ENCODE measurements around the gene CASZ1.

Gene CASZ1

DNA sequence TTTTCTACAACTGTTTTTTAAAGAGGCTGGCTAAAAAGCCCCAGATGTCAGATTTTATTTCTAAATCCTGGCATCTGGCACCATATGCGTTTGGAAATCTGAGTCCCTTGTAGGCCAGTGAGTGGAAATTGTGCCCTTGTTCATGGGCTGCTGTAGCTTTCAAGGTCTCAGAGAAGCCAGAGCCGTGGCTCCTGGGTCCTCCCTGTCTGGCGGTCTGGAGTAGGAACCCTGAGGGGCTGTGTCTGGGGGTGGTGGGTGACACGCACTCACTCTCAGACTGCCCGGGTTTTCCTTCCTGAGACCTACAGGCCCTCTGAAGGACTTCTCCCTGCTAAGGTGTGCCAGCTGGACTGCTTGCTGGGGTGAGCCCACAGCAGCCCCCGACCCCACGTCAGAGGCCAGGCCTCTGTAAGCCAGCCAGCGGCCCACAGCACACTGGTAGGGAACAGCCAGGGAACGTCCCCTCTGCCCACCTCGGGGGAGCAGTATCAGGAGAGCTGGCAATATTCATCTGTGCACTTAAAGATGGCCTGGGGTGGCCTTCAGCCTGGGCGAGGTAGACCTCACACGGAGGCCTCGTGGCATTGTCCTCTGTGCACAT lies 170.2 kb downstream of the CASZ1 start:
- no peaks in the 10 kb centered on the region for H3K36me3 ChIP-seq (ENCODE audit: insufficient read depth)
- TF ChIP-seq, protein P1, sequence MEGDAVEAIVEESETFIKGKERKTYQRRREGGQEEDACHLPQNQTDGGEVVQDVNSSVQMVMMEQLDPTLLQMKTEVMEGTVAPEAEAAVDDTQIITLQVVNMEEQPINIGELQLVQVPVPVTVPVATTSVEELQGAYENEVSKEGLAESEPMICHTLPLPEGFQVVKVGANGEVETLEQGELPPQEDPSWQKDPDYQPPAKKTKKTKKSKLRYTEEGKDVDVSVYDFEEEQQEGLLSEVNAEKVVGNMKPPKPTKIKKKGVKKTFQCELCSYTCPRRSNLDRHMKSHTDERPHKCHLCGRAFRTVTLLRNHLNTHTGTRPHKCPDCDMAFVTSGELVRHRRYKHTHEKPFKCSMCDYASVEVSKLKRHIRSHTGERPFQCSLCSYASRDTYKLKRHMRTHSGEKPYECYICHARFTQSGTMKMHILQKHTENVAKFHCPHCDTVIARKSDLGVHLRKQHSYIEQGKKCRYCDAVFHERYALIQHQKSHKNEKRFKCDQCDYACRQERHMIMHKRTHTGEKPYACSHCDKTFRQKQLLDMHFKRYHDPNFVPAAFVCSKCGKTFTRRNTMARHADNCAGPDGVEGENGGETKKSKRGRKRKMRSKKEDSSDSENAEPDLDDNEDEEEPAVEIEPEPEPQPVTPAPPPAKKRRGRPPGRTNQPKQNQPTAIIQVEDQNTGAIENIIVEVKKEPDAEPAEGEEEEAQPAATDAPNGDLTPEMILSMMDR (conservative IDR thresholded peaks at IDR 0.05; ENCODE audit: low read depth, low read length): no peak

DNA sequence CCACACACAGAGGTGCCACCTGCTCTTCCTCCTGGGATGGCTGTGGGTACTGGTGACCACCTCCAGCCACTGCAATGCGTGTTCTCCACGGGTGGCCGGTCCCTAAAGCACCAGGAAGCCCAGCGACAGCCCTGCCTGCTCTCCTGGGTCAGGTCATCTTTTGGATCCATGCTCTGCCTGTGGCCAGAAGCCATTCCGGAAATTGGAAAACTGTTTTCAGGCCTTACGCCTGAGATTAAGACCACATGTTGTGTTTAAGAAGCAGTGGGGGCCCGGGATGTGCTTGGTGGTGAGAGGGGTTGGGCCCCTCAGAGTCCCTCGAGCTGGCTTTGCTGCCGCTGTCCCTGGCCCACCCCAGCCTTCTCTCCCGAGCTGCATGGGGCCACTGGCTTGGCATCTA lies 170.9 kb downstream of the CASZ1 start:
- H4K20me1 ChIP-seq (ENCODE audit: insufficient read depth): no peaks in the 10 kb centered on the region
- no peaks in the 10 kb centered on the region for H3K4me1 ChIP-seq (ENCODE audit: low read depth, poor library complexity, severe bottlenecking)
- H2AFZ ChIP-seq (ENCODE audit: low read depth): no peak overlapping the region
- TF ChIP-seq, protein P1 (conservative IDR thresholded peaks at IDR 0.05; ENCODE audit: low read depth, low read length): no peak
- no peak overlapping the region for H3K4me3 ChIP-seq (IDR thresholded peaks at IDR 0.05; ENCODE audit: insufficient read depth, low read depth, low read length)
- no peaks in the 10 kb centered on the region for H3K27me3 ChIP-seq (ENCODE audit: insufficient read depth, low read depth)
- H3K4me2 ChIP-seq: no peak overlapping the region
- no peaks in the 10 kb centered on the region for H3K36me3 ChIP-seq (ENCODE audit: insufficient read depth)
- H3K79me2 ChIP-seq (ENCODE audit: insufficient read depth, low read depth): no peaks in the 10 kb centered on the region
- no peak overlapping the region for H3K9ac ChIP-seq
- no peak overlapping the region for H3K27ac ChIP-seq

More for the DNA sequence above, 170.2 kb downstream of the CASZ1 start:
- Histone ChIP-seq H3K9ac (no peak overlapping the region), H3K4me1 (ENCODE audit: low read depth, poor library complexity, severe bottlenecking) (no peaks in the 10 kb centered on the region), H4K20me1 (ENCODE audit: insufficient read depth) (no peaks in the 10 kb centered on the region), H3K27me3 (ENCODE audit: insufficient read depth, low read depth) (no peaks in the 10 kb centered on the region), H3K4me2 (no peak overlapping the region), H3K27ac (no peak overlapping the region), H2AFZ (ENCODE audit: low read depth) (no peak overlapping the region), H3K4me3 (IDR thresholded peaks at IDR 0.05; ENCODE audit: insufficient read depth, low read depth, low read length) (no peak overlapping the region), H3K79me2 (ENCODE audit: insufficient read depth, low read depth) (no peaks in the 10 kb centered on the region)

DNA sequence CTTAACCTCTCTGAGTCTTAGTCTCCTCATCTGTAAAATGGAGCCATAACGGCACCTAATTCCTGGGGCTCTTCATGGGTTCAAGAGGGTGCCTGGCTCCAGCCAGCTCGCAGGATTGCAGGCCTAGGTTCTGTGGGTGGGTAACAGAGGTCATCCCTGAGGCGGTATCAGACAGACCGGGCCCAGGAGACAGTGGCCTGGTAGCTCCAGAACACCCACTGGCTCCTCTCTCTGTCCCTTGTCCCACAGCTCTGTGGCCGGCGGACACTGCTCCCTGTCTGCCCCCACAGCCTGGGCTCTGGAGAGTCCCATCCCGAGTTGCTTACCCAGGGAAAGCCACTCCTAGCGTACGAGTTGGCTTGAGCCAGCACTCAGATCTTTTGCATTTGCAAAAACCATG lies 171.4 kb downstream of the CASZ1 start:
- no peak overlapping the region for H2AFZ ChIP-seq (ENCODE audit: low read depth)
- no peaks in the 10 kb centered on the region for H3K79me2 ChIP-seq (ENCODE audit: insufficient read depth, low read depth)
- H3K4me3 ChIP-seq (IDR thresholded peaks at IDR 0.05; ENCODE audit: insufficient read depth, low read depth, low read length): no peak overlapping the region
- H3K9ac ChIP-seq: no peak overlapping the region
- H3K27ac ChIP-seq: no peak overlapping the region
- H3K36me3 ChIP-seq (ENCODE audit: insufficient read depth): no peaks in the 10 kb centered on the region
- no peaks in the 10 kb centered on the region for H4K20me1 ChIP-seq (ENCODE audit: insufficient read depth)
- no peaks in the 10 kb centered on the region for H3K4me1 ChIP-seq (ENCODE audit: low read depth, poor library complexity, severe bottlenecking)
- H3K27me3 ChIP-seq (ENCODE audit: insufficient read depth, low read depth): no peaks in the 10 kb centered on the region
- TF ChIP-seq, protein P1 (conservative IDR thresholded peaks at IDR 0.05; ENCODE audit: low read depth, low read length): no peak
- H3K4me2 ChIP-seq: no peak overlapping the region

DNA sequence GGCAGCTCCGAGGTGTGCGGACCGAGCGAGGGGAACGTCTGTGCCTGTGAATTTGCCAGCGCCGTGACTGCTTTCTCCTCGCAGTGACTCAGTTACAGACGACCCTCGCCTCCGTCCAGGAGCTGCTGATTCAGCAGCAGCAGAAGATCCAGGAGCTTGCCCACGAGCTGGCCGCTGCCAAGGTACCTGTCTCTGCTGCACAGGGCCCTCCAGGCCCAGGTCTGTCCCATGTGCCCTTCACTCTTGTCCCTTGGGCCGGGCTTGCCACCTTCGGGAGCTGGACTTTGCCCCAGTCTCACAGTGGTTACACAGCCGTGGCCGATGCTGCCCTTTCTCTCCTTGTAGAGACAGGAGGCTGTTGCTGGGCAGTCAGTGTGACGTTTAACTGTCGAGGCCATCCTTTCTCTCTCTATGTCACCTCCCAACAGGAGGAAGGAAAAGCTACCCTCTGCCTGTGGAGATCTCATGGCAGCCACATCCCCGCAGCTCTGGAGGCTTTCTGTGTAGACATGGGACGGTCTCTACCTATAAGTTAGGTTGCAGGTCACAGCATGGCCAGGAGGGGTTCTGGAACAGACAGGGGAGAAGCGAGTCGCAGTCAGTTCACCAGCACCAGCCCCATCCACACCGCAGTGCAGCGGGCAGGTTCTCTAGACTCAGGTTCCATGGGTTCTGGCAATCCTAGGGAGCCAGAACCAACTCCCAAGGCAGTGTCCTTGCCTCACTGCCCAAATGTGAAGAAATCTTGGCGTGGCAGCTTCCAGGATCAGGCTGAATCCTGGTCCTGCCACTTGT lies 172.0 kb downstream of the CASZ1 start:
- H4K20me1 ChIP-seq (ENCODE audit: insufficient read depth): no peaks in the 10 kb centered on the region
- TF ChIP-seq, protein P1 (conservative IDR thresholded peaks at IDR 0.05; ENCODE audit: low read depth, low read length): no peak
- no peak overlapping the region for H3K27ac ChIP-seq

More for the DNA sequence above, 172.0 kb downstream of the CASZ1 start:
- Histone ChIP-seq H3K4me2 (no peak overlapping the region), H2AFZ (ENCODE audit: low read depth) (no peak overlapping the region), H3K4me1 (ENCODE audit: low read depth, poor library complexity, severe bottlenecking) (no peaks in the 10 kb centered on the region), H3K79me2 (ENCODE audit: insufficient read depth, low read depth) (no peaks in the 10 kb centered on the region), H3K4me3 (IDR thresholded peaks at IDR 0.05; ENCODE audit: insufficient read depth, low read depth, low read length) (no peak overlapping the region), H3K36me3 (ENCODE audit: insufficient read depth) (no peaks in the 10 kb centered on the region), H3K9ac (no peak overlapping the region), H3K27me3 (ENCODE audit: insufficient read depth, low read depth) (no peaks in the 10 kb centered on the region)
